K562 (cell line): ENCODE data around the gene RAI14. TPM values are rescaled to one million over a fixed set of nuclear protein-coding genes. Genes with fewer than 3 reads are reported as not detected.

Source experiments
- DACH1 ChIP-seq: fragments of 450-650 bp; IDR thresholded peaks from 2 replicates; pipeline ENCODE4 v1.6.1; 2018; ENCODE audit not compliant: partially characterized antibody
- RCOR1 ChIP-seq, 2 experiments: IDR thresholded peaks; 2 replicates each; pipeline ENCODE4 v1.6.1; 2012; ENCODE audit warnings: low read depth in 2 of 2, low read length in 2 of 2, borderline replicate concordance in 1 of 2, improper control_type of control experiment in 1 of 2
- TARDBP ChIP-seq: fragments of 450-650 bp; IDR thresholded peaks from 2 replicates; pipeline ENCODE4 v1.6.1; 2016
- ZNF639 ChIP-seq, 2 experiments: fragments of 200-800 bp in 1 of 2; sonication (Bioruptor generic) in 1 of 2; sonication (generic) in 1 of 2; formaldehyde crosslinking in 1 of 2; IDR thresholded peaks in 1 of 2; conservative IDR thresholded peaks in 1 of 2; 2 replicates each; pipeline versions ENCODE4 v1.5.0 to v1.6.1; 2016 to 2020; ENCODE audit warnings: missing compliant biosample characterization in 1 of 2, missing genetic modification characterization in 1 of 2, missing genetic modification reagents in 1 of 2
- polyA plus RNA-seq, 8 experiments: library from polyadenylated mRNA; depleted of rRNA in 4 of 8; stranded (reverse) in 5 of 8; unstranded in 3 of 8; fragments of >200 nt; fragmentation: Nextera tagmentation in 2 of 8; fragmentation: Illumina TruSeq in 1 of 8; extraction: Ambion mirVana in 2 of 8; extraction: Trizol in 1 of 8; gene quantifications; 2 replicates each; pipeline versions ENCODE4 v1.2.1 to v1.2.3, GENCODE V29; 2011 to 2014; ENCODE audit warnings: inconsistent platforms in 1 of 8, missing spikeins in 1 of 8
- total RNA-seq, 7 experiments: library from RNA; depleted of rRNA in 6 of 7; stranded (reverse); fragments of >200 nt in 6 of 7; fragmentation: Illumina TruSeq in 2 of 7; extraction: Trizol in 2 of 7; gene quantifications; 2 replicates each; pipeline versions ENCODE4 v1.2.1 to v1.2.3, GENCODE V29; 2011 to 2021; ENCODE audit warnings: low replicate concordance in 1 of 7
- TF ChIP-seq, protein P1 (sequence below): fragments of 200-800 bp; sonication (Bioruptor generic); IDR thresholded peaks from 2 replicates; pipeline ENCODE4 v1.6.1; 2017; ENCODE audit warnings: missing genetic modification characterization, missing compliant biosample characterization

RAI14 gene
- total and polyA plus RNA-seq, 9 of the 15 experiments (the other 6 are each of a cell fraction or from before 2014, with no cell fraction given) = 11.3 to 82.5 (median 34.8) TPM

- TF ChIP-seq ZNF639 (CRISPR knock-in tag; conservative IDR thresholded peaks at IDR 0.05 in 1 of 2, IDR thresholded peaks at IDR 0.05 in 1 of 2) (0 out of 4 replicates have a peak, but pooled peaks of 1 of the 2 experiments have one; percentile 32), DACH1 (no peak), TARDBP (no peak), RCOR1 (IDR thresholded peaks at IDR 0.05; ENCODE audit: borderline replicate concordance in 1 of 2, low read depth in 2 of 2, low read length in 2 of 2) (0 out of 4 replicates have a peak, but pooled peaks of 1 of the 2 experiments have one; percentile 7)
- TF ChIP-seq, protein P1, sequence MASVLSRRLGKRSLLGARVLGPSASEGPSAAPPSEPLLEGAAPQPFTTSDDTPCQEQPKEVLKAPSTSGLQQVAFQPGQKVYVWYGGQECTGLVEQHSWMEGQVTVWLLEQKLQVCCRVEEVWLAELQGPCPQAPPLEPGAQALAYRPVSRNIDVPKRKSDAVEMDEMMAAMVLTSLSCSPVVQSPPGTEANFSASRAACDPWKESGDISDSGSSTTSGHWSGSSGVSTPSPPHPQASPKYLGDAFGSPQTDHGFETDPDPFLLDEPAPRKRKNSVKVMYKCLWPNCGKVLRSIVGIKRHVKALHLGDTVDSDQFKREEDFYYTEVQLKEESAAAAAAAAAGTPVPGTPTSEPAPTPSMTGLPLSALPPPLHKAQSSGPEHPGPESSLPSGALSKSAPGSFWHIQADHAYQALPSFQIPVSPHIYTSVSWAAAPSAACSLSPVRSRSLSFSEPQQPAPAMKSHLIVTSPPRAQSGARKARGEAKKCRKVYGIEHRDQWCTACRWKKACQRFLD = 0 out of 2 replicates have a peak, but pooled peaks have one; percentile 11
- TF ChIP-seq, all 486 proteins: peak for 11
Measured at GRCh38 chr5:34656700-34657273, 659 bp downstream of the RAI14 start (continued).
